GM21447 (cell line): ENCODE measurements around the gene CNGA1.

ENCODE experiments used
- ATAC-seq: cut with Tn5 transposase; IDR thresholded peaks from one replicate; pipeline ENCODE4 v1.9.1; 2021; ENCODE audit not compliant: unreplicated experiment

CNGA1 gene

GRCh38 chr4:47913330-47913729, 103.2 kb downstream of the CNGA1 start:
- ATAC-seq = no peak

- no peak for ATAC-seq
These were observed 109.3 kb downstream of the CNGA1 start for GRCh38 chr4:47907089-47907646.

GRCh38 chr4:47899639-47900038, 116.8 kb downstream of the CNGA1 start:
- no peak for ATAC-seq

GRCh38 chr4:47891928-47892327, 124.6 kb downstream of the CNGA1 start:
- no peak for ATAC-seq
